D341Med (cell line): ENCODE measurements around the gene SLC38A3.

Experiments
- DNase-seq: peaks from one replicate; pipeline ENCODE4 v3.0.0; 2012; ENCODE audit warnings: low spot score

Gene SLC38A3

GRCh38 chr3:50269460-50269859, 64.4 kb downstream of the SLC38A3 start:
- DNase-seq = no peak

- no peak for DNase-seq
Measured at GRCh38 chr3:50269977-50270413, 64.9 kb downstream of the SLC38A3 start.

GRCh38 chr3:50270422-50271224, 65.6 kb downstream of the SLC38A3 start:
- no peak for DNase-seq
